ENCODE results near the gene CORIN.
"Not testable (repeated sequence)": the region's sequence is repeated elsewhere in the genome, so short reads cannot be mapped to it uniquely, and the experiment has no call there.

CORIN gene

GRCh38 chr4:47553329-47554125, 284.3 kb downstream of the CORIN start:
- no peak overlapping the region for H3K27ac Mint-ChIP-seq
- H3K27me3 Mint-ChIP-seq (ENCODE audit: low read depth), result no peaks in the 10 kb centered on the region

GRCh38 chr4:47551682-47552081, 286.2 kb downstream of the CORIN start:
- no peaks in the 10 kb centered on the region for H3K9me3 Mint-ChIP-seq
- TF ChIP-seq CTCF (IDR thresholded peaks at IDR 0.05; ENCODE audit: unreplicated experiment in 3 of 3), result no peak
- no peak overlapping the region for H3K4me3 Mint-ChIP-seq

More at GRCh38 chr4:47553329-47554125, 284.3 kb downstream of the CORIN start:
- TF ChIP-seq CTCF (IDR thresholded peaks at IDR 0.05; ENCODE audit: unreplicated experiment in 3 of 3), result no peak
- peaks cover 30% of the 10 kb centered on the region for H3K36me3 Mint-ChIP-seq (ENCODE audit: low read depth)
- H3K9me3 Mint-ChIP-seq, result no peaks in the 10 kb centered on the region
- no peaks in the 10 kb centered on the region for H3K4me1 Mint-ChIP-seq
- H3K4me3 Mint-ChIP-seq, result no peak overlapping the region

DNA sequence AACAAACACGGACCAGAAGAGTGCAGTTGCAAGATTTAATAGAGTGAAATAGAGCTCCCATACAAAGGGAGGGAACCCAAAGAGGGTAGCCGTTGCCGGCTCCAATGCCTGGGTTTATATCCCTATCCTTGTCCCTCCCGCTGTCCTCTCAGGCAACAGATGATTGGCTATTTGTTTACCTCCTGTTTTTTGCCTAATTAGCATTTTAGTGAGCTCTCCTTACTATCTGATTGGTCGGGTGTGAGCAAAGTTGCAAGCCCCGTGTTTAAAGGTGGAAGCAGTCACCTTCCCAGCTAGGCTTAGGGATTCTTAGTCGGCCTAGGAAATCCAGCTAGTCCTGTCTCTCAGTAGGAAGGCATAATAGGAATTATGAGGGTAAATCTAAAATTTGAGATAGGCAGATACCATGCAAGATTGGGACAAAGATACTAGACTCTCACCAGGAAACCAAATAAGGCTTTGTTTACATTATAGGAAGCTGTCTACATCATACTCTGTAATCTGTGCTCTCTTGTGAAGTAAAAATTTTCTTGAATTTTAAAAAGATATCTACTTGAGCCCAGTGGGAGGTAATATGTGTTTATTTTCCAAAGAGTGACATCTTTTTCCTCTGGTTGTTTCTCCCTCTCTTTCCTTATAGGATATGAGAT, 286.8 kb downstream of the CORIN start:
- Mint-ChIP-seq H3K36me3 (ENCODE audit: low read depth) (peaks cover 50% of the 10 kb centered on the region), H3K27me3 (ENCODE audit: low read depth) (no peaks in the 10 kb centered on the region), H3K4me1 (no peaks in the 10 kb centered on the region), H3K4me3 (no peak overlapping the region), H3K9me3 (no peaks in the 10 kb centered on the region), H3K27ac (no peak overlapping the region)
- TF ChIP-seq CTCF (IDR thresholded peaks at IDR 0.05; ENCODE audit: unreplicated experiment in 3 of 3), result no peak

More at GRCh38 chr4:47551682-47552081, 286.2 kb downstream of the CORIN start:
- no peaks in the 10 kb centered on the region for H3K27me3 Mint-ChIP-seq (ENCODE audit: low read depth)
- H3K27ac Mint-ChIP-seq, result no peak overlapping the region
- no peaks in the 10 kb centered on the region for H3K4me1 Mint-ChIP-seq
- peaks cover 45% of the 10 kb centered on the region for H3K36me3 Mint-ChIP-seq (ENCODE audit: low read depth)

- not testable (repeated sequence) for H3K4me3 Mint-ChIP-seq; H3K27me3 Mint-ChIP-seq (ENCODE audit: low read depth); H3K9me3 Mint-ChIP-seq; H3K27ac Mint-ChIP-seq; H3K4me1 Mint-ChIP-seq
- peaks cover 56% of the 10 kb centered on the region for H3K36me3 Mint-ChIP-seq (ENCODE audit: low read depth)
Observed at GRCh38 chr4:47550357-47550756, 287.5 kb downstream of the CORIN start.

All from nephron (organoid).